ENCODE data around the gene RFX2. TPM values are rescaled to one million over a fixed set of nuclear protein-coding genes. Genes with fewer than 3 reads are reported as not detected.
A peak's percentile ranks its signal among the peaks of the same experiment; 100 is the strongest.

Gene RFX2
- total RNA-seq, 1 donor from 2014 or later, result 6.2 TPM

GRCh38 chr19:5943623-5944022 is 166.7 kb downstream of the RFX2 start:
- peaks cover 15% of the 10 kb centered on the region for H3K4me1 ChIP-seq
- H3K4me1 Mint-ChIP-seq, result peaks cover 53% of the 10 kb centered on the region
- H3K9ac ChIP-seq, result no peak overlapping the region
- no peak overlapping the region for H3K4me2 ChIP-seq
- H3K36me3 ChIP-seq, result no peaks in the 10 kb centered on the region
- H3K27ac Mint-ChIP-seq, result peak overlapping the region; percentile 21
- no peak overlapping the region for H3K4me3 ChIP-seq
- no peaks in the 10 kb centered on the region for H3K27me3 ChIP-seq
- no peaks in the 10 kb centered on the region for H3K27me3 Mint-ChIP-seq (ENCODE audit: insufficient read depth, low read depth)
- H3K4me3 Mint-ChIP-seq, result no peak overlapping the region
- peaks cover 75% of the 10 kb centered on the region for H3K79me2 ChIP-seq (ENCODE audit: low read depth)
- no peaks in the 10 kb centered on the region for H3K9me3 ChIP-seq (ENCODE audit: low read depth)
- H2AFZ ChIP-seq (replicated peaks), result no peak overlapping the region
- H3K36me3 Mint-ChIP-seq, result peaks cover 24% of the 10 kb centered on the region
- H3K9me3 Mint-ChIP-seq, result no peaks in the 10 kb centered on the region
- TF ChIP-seq EZH2phosphoT487 (IDR thresholded peaks at IDR 0.05) (no peak), EZH2 (IDR thresholded peaks at IDR 0.05) (no peak), CTCF (IDR thresholded peaks at IDR 0.05) (no peak)
- DNase-seq (ENCODE audit: low spot score), result no peak
- H4K20me1 ChIP-seq (ENCODE audit: low read depth), result peaks cover 98% of the 10 kb centered on the region
- H3F3A ChIP-seq (ENCODE audit: low read depth), result peaks cover 9% of the 10 kb centered on the region
- no peak overlapping the region for H3K27ac ChIP-seq

Other genes with a start within 250 kb of the RFX2 start
- 0.09 TPM in 1 of 2 replicates, not detected in the other for gene FUT5, start 240.0 kb downstream of the RFX2 start, total RNA-seq (ENCODE audit: low replicate concordance)
- gene NDUFA11, start 206.7 kb downstream of the RFX2 start, total RNA-seq (ENCODE audit: low replicate concordance), result 102 and 197 TPM in 2 replicates
- gene VMAC, start 205.6 kb downstream of the RFX2 start, total RNA-seq (ENCODE audit: low replicate concordance), result 4.6 and 6.8 TPM in 2 replicates
- gene CAPS, start 196.2 kb downstream of the RFX2 start, total RNA-seq (ENCODE audit: low replicate concordance), result 2.2 and 12.4 TPM in 2 replicates
- gene RANBP3, start 132.4 kb downstream of the RFX2 start, total RNA-seq (ENCODE audit: low replicate concordance), result 77.8 and 83.5 TPM in 2 replicates
- gene ACSBG2, start 25.2 kb upstream of the RFX2 start, total RNA-seq (ENCODE audit: low replicate concordance), result not detected in 2 replicates
- 5.6 and 21.0 TPM in 2 replicates for gene MLLT1, start 169.5 kb upstream of the RFX2 start, total RNA-seq (ENCODE audit: low replicate concordance)
- not detected in 2 replicates for gene ACER1, start 223.1 kb upstream of the RFX2 start, total RNA-seq (ENCODE audit: low replicate concordance)